Vagina (tissue), 2 donors: ENCODE results near the gene FAM53B. TPM values are rescaled to one million over a fixed set of nuclear protein-coding genes. Genes with fewer than 3 reads are reported as not detected.

Source experiments
- DNase-seq, 2 donors: peaks; one replicate each; pipeline ENCODE4 v3.0.0-alpha.2; 2017; ENCODE audit errors: extremely low spot score in 2 of 2
- H3K27ac ChIP-seq: fragments of 200-600 bp; sonication (generic); one replicate; pipeline ENCODE4 v1.5.1; 2019
- H3K27me3 ChIP-seq: fragments of 200-600 bp; sonication (generic); one replicate; pipeline ENCODE4 v1.5.1; 2019
- H3K36me3 ChIP-seq, 2 donors: fragments of 200-600 bp; sonication (generic); one replicate each; pipeline ENCODE4 v1.5.1; 2017 to 2019
- H3K4me1 ChIP-seq: fragments of 200-600 bp; sonication (generic); one replicate; pipeline ENCODE4 v1.5.1; 2019
- H3K4me3 ChIP-seq, 2 donors: fragments of 200-600 bp; sonication (generic); 1 replicate in 1 of 2; 2 replicates in 1 of 2; pipeline ENCODE4 v1.5.1; 2016 to 2019
- H3K9me3 ChIP-seq: fragments of 200-600 bp; sonication (generic); one replicate; pipeline ENCODE4 v1.5.1; 2019
- CTCF ChIP-seq, 3 experiments: fragments of 450-650 bp in 2 of 3; fragments of 200-600 bp in 1 of 3; sonication (generic) in 1 of 3; IDR thresholded peaks; one replicate each; pipeline ENCODE4 v1.5.1; 2017 to 2019; ENCODE audit warnings: antibody characterized with exemption in 3 of 3, mild to moderate bottlenecking in 2 of 3, moderate library complexity in 2 of 3
- POLR2A ChIP-seq, 2 donors: fragments of 450-650 bp; IDR thresholded peaks; one replicate each; pipeline ENCODE4 v1.6.1; 2017; ENCODE audit warnings: antibody characterized with exemption in 2 of 2, mild to moderate bottlenecking in 2 of 2, moderate library complexity in 2 of 2
- POLR2AphosphoS5 ChIP-seq, 2 donors: sonication (generic); formaldehyde crosslinking; IDR thresholded peaks; one replicate each; pipeline ENCODE4 v1.9.0; 2017; ENCODE audit warnings: antibody characterized with exemption in 2 of 2, mild to moderate bottlenecking in 2 of 2, low read depth in 1 of 2; ENCODE audit not compliant: insufficient read depth in 1 of 2
- intact Hi-C: fragments of 100-400 bp; cut with DNase I; formaldehyde crosslinking; loops from one replicate; pipeline ENCODE4 v1.15.1; 2023
- total RNA-seq: library from RNA; depleted of rRNA; stranded (reverse); fragments of >200 nt; gene quantifications from one replicate; pipeline ENCODE4 v1.2.3, GENCODE V29; 2016

FAM53B gene
- total RNA-seq, 1 donor from 2014 or later: 35.1 TPM

- peak in 1 of 2 donors; percentile 65 for TF ChIP-seq POLR2AphosphoS5 (IDR thresholded peaks at IDR 0.05; ENCODE audit: insufficient read depth in 1 of 2, low read depth in 1 of 2)
- no peak for TF ChIP-seq POLR2A (IDR thresholded peaks at IDR 0.05)
- TF ChIP-seq CTCF (IDR thresholded peaks at IDR 0.05): no peak
- Histone ChIP-seq H3K4me1 (peaks cover 92% of the 10 kb centered on the region), H3K9me3 (no peaks in the 10 kb centered on the region), H3K4me3 (no peak overlapping the region), H3K36me3 (no peaks in the 10 kb centered on the region), H3K27ac (peak overlapping the region; percentile 75), H3K27me3 (no peaks in the 10 kb centered on the region)
- intact Hi-C loops: no loop called here
- no peak for DNase-seq
Measured at GRCh38 chr10:124647421-124648130, 96.6 kb downstream of the FAM53B start.

GRCh38 chr10:124646483-124647352 is 97.5 kb downstream of the FAM53B start:
- Histone ChIP-seq H3K4me3 (no peak overlapping the region), H3K27me3 (no peaks in the 10 kb centered on the region), H3K36me3 (no peaks in the 10 kb centered on the region), H3K4me1 (peaks cover 92% of the 10 kb centered on the region), H3K27ac (peak overlapping the region; percentile 75), H3K9me3 (no peaks in the 10 kb centered on the region)
- no peak for DNase-seq
- no peak for TF ChIP-seq CTCF (IDR thresholded peaks at IDR 0.05)
- TF ChIP-seq POLR2AphosphoS5 (IDR thresholded peaks at IDR 0.05; ENCODE audit: insufficient read depth in 1 of 2, low read depth in 1 of 2): peak; percentile 50 to 67
- intact Hi-C loops: no loop called here

GRCh38 chr10:124645467-124646095 is 98.6 kb downstream of the FAM53B start:
- no peak overlapping the region for H3K27ac ChIP-seq
- no peaks in the 10 kb centered on the region for H3K27me3 ChIP-seq
- no peak for DNase-seq
- peaks cover 92% of the 10 kb centered on the region for H3K4me1 ChIP-seq
- no peak for TF ChIP-seq POLR2AphosphoS5 (IDR thresholded peaks at IDR 0.05; ENCODE audit: insufficient read depth in 1 of 2, low read depth in 1 of 2)
- TF ChIP-seq CTCF (IDR thresholded peaks at IDR 0.05): no peak
- TF ChIP-seq POLR2A (IDR thresholded peaks at IDR 0.05): no peak
- intact Hi-C loops: no loop called here
- no peaks in the 10 kb centered on the region for H3K9me3 ChIP-seq
- H3K36me3 ChIP-seq: no peaks in the 10 kb centered on the region
- H3K4me3 ChIP-seq: no peak overlapping the region

- no peaks in the 10 kb centered on the region for H3K9me3 ChIP-seq
- no peaks in the 10 kb centered on the region for H3K27me3 ChIP-seq
- TF ChIP-seq POLR2A (IDR thresholded peaks at IDR 0.05): no peak
- no peak for TF ChIP-seq CTCF (IDR thresholded peaks at IDR 0.05)
- TF ChIP-seq POLR2AphosphoS5 (IDR thresholded peaks at IDR 0.05; ENCODE audit: insufficient read depth in 1 of 2, low read depth in 1 of 2): no peak
- no peaks in the 10 kb centered on the region for H3K36me3 ChIP-seq
- H3K4me1 ChIP-seq: peaks cover 94% of the 10 kb centered on the region
- no peak for DNase-seq
- intact Hi-C loops: no loop called here
- no peak overlapping the region for H3K4me3 ChIP-seq
- peak overlapping the region; percentile 2 for H3K27ac ChIP-seq
Measured at GRCh38 chr10:124644771-124645415, 99.3 kb downstream of the FAM53B start.
